ENCODE measurements around the gene ZDHHC20. TPM values are rescaled to one million over a fixed set of nuclear protein-coding genes. Genes with fewer than 3 reads are reported as not detected.

ZDHHC20 gene
- polyA plus RNA-seq, 1 of the 3 experiments (the other 2 are of a cell fraction): 8.7 TPM

DNA sequence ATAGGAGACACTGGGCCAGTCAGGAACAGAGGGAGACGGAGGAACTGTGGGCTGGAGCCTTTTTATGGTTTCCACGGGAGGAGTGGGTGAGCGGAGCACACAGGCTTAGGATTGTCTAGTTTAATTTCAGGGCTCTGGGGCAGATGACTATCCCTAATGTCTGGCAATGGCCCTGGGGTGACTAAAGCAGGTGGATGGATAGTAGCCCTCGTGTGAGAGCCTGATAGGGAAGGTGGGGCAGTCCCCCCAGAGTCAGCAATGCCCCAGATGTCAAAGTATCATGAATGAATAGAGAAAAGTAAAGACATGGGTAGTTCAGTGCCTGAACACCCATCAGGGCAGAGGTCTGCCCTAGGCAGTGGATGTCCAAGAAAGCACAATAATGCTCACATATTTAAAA, 94.2 kb downstream of the ZDHHC20 start:
- H3F3A ChIP-seq (replicated peaks; ENCODE audit: insufficient read depth): no peaks in the 10 kb centered on the region
- no peaks in the 10 kb centered on the region for H3K9me3 ChIP-seq
- TF ChIP-seq, protein P1, sequence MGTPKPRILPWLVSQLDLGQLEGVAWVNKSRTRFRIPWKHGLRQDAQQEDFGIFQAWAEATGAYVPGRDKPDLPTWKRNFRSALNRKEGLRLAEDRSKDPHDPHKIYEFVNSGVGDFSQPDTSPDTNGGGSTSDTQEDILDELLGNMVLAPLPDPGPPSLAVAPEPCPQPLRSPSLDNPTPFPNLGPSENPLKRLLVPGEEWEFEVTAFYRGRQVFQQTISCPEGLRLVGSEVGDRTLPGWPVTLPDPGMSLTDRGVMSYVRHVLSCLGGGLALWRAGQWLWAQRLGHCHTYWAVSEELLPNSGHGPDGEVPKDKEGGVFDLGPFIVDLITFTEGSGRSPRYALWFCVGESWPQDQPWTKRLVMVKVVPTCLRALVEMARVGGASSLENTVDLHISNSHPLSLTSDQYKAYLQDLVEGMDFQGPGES (IDR thresholded peaks at IDR 0.05; ENCODE audit: low read depth, low read length): no peak
- no peak for TF ChIP-seq NRF1 (IDR thresholded peaks at IDR 0.05; ENCODE audit: low read depth, low read length)
- no peak for TF ChIP-seq CHD2 (IDR thresholded peaks at IDR 0.05; ENCODE audit: low read length, partially characterized antibody)
- no peak for TF ChIP-seq TEAD4 (IDR thresholded peaks at IDR 0.05; ENCODE audit: borderline replicate concordance, insufficient read depth)
- no peak for TF ChIP-seq JUND (IDR thresholded peaks at IDR 0.05)
- TF ChIP-seq, protein P2, sequence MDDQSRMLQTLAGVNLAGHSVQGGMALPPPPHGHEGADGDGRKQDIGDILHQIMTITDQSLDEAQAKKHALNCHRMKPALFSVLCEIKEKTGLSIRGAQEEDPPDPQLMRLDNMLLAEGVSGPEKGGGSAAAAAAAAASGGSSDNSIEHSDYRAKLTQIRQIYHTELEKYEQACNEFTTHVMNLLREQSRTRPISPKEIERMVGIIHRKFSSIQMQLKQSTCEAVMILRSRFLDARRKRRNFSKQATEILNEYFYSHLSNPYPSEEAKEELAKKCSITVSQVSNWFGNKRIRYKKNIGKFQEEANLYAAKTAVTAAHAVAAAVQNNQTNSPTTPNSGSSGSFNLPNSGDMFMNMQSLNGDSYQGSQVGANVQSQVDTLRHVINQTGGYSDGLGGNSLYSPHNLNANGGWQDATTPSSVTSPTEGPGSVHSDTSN (IDR thresholded peaks at IDR 0.05): no peak
- no peak for TF ChIP-seq FOSL2 (IDR thresholded peaks at IDR 0.05; ENCODE audit: borderline replicate concordance, low read depth)
- TF ChIP-seq, protein P3, sequence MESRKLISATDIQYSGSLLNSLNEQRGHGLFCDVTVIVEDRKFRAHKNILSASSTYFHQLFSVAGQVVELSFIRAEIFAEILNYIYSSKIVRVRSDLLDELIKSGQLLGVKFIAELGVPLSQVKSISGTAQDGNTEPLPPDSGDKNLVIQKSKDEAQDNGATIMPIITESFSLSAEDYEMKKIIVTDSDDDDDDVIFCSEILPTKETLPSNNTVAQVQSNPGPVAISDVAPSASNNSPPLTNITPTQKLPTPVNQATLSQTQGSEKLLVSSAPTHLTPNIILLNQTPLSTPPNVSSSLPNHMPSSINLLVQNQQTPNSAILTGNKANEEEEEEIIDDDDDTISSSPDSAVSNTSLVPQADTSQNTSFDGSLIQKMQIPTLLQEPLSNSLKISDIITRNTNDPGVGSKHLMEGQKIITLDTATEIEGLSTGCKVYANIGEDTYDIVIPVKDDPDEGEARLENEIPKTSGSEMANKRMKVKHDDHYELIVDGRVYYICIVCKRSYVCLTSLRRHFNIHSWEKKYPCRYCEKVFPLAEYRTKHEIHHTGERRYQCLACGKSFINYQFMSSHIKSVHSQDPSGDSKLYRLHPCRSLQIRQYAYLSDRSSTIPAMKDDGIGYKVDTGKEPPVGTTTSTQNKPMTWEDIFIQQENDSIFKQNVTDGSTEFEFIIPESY (IDR thresholded peaks at IDR 0.05; ENCODE audit: borderline replicate concordance, low read depth): no peak
- no peak for TF ChIP-seq RAD21 (IDR thresholded peaks at IDR 0.05; ENCODE audit: low read length)
- no peak for TF ChIP-seq POLR2AphosphoS5 (IDR thresholded peaks at IDR 0.05; ENCODE audit: low read depth, low read length)
- no peak for TF ChIP-seq FOXJ3 (CRISPR knock-in tag; IDR thresholded peaks at IDR 0.05)
- TF ChIP-seq, protein P4, sequence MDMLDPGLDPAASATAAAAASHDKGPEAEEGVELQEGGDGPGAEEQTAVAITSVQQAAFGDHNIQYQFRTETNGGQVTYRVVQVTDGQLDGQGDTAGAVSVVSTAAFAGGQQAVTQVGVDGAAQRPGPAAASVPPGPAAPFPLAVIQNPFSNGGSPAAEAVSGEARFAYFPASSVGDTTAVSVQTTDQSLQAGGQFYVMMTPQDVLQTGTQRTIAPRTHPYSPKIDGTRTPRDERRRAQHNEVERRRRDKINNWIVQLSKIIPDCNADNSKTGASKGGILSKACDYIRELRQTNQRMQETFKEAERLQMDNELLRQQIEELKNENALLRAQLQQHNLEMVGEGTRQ (IDR thresholded peaks at IDR 0.05; ENCODE audit: borderline replicate concordance, low read depth, low read length): no peak
- no peak for TF ChIP-seq ELF1 (IDR thresholded peaks at IDR 0.05)
- no peak for TF ChIP-seq RXRA (IDR thresholded peaks at IDR 0.05; ENCODE audit: borderline replicate concordance, low read depth)
- TF ChIP-seq, protein P5, sequence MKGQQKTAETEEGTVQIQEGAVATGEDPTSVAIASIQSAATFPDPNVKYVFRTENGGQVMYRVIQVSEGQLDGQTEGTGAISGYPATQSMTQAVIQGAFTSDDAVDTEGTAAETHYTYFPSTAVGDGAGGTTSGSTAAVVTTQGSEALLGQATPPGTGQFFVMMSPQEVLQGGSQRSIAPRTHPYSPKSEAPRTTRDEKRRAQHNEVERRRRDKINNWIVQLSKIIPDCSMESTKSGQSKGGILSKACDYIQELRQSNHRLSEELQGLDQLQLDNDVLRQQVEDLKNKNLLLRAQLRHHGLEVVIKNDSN (IDR thresholded peaks at IDR 0.05; ENCODE audit: borderline replicate concordance, low read depth): no peak
- no peak for TF ChIP-seq SMC3 (IDR thresholded peaks at IDR 0.05; ENCODE audit: low read depth, low read length)
- TF ChIP-seq EZH2phosphoT487 (IDR thresholded peaks at IDR 0.05; ENCODE audit: borderline replicate concordance, low read depth): no peak
- H3K27ac ChIP-seq (ENCODE audit: low read depth in 2 of 2, low read length in 1 of 2): no peak overlapping the region
- CTCF ChIA-PET: no interaction called here
- no peaks in the 10 kb centered on the region; the same call in 1 of the 2 replicates for H3K27me3 ChIP-seq (ENCODE audit: insufficient read depth)
- POLR2A ChIA-PET: no interaction called here
- 52% methylated on average over 4 of the region's 4 CpGs for WGBS (ENCODE audit: low lambda C conversion rate)
- no peaks in the 10 kb centered on the region for H3K36me3 ChIP-seq (replicated peaks in 1 of 2; ENCODE audit: control insufficient read depth in 1 of 2, insufficient read depth in 2 of 2, low read length in 1 of 2)
- no peaks in the 10 kb centered on the region for H3K9me2 ChIP-seq
- DNase-seq: no peak
- no peaks in the 10 kb centered on the region for H4K20me1 ChIP-seq (ENCODE audit: insufficient read depth)
- H3K4me3 ChIP-seq (ENCODE audit: low read depth in 2 of 2, low read length in 1 of 2): no peak overlapping the region
- H3K79me2 ChIP-seq (ENCODE audit: insufficient read depth): no peaks in the 10 kb centered on the region
- H3K4me1 ChIP-seq (ENCODE audit: control insufficient read depth in 1 of 2, insufficient read depth in 2 of 2, low read depth in 1 of 2, low read length in 1 of 2): no peaks in the 10 kb centered on the region
- no peak overlapping the region for H3K4me2 ChIP-seq
- H2AFZ ChIP-seq (ENCODE audit: low read depth): no peak overlapping the region
- H3K9ac ChIP-seq: no peak overlapping the region
